IPS-18c (cell line): ENCODE data around the gene TERC.

Experiments
- H3K4me3 ChIP-seq: 2 replicates; pipeline ENCODE4 v1.7.0; 2013; ENCODE audit warnings: low read depth, mild to moderate bottlenecking, low read length, moderate library complexity; ENCODE audit not compliant: insufficient read depth
- H3K9me3 ChIP-seq: one replicate; pipeline ENCODE4 v1.6.1; 2013; ENCODE audit warnings: mild to moderate bottlenecking, low read length, moderate library complexity; ENCODE audit not compliant: control insufficient read depth, insufficient read depth

Gene TERC

DNA sequence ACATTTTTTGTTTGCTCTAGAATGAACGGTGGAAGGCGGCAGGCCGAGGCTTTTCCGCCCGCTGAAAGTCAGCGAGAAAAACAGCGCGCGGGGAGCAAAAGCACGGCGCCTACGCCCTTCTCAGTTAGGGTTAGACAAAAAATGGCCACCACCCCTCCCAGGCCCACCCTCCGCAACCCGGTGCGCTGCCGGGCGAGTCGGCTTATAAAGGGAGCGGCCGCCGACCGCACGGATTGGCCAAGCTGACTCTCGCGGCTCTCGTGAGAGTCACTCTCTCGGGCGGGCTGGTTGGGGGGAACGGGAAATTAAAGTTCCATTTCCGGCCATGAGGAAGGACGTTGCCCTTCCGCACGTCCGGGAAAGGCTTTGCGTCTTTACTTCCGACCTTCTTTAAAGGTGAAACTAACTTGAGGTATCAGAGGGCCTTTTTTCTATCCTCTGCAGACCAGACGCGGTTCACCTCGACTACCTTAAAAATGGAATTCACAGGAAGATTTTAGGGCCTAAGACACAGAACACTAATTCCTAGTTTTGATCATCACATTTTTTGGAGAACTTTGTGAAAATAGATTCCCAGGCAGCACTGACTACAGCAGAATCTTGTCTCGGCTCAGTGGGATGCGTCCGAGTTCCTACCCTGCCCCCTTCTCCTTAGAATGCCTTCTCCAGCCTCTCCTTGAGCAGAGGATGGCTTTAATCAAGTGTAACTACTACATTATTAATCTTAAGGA is at the start of gene TERC:
TERC (minus strand) TSS at position 179 of the 731 bp plus-strand sequence.
- H3K4me3 ChIP-seq: peak within 1 kb of the TSS; percentile 76
- H3K9me3 ChIP-seq: peaks cover 3% of the 10 kb centered on the region

DNA sequence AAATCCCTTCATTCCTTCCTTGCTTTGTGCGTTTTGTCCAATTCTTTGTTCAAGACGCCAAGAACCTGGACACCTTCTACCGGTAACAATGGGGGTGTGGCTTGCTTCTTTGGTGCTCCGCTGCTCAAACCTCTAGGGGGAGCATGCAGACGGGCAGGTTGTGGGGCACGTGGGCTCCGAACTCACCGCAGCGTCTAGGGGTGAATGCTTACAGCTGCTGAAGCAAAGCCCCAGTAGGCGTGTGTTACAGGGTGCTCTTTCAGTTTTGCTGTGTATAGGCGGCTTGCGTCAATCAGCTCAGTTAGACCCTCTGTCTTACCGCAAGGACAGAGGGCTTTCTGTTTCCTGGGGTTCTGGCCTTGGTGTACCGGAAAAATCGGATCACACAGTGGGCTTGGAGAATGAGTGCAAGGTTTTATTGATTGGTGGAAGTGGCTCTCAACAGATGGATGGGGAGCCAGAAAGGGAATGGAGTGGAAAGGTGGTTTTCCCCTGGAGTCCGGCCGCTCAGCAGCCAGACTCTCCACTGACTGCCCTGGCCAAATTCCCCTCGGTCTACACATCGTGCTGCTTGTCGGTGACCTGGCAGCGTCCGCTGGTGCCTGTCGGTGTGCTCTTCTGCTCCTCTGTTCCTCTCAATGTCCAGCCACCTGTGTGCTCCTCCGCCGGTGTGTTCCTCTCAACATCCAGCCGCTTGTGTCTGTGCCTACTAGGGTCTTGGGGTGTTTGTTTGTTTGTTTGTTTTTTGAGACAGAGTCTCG is 49.1 kb upstream of the TERC start:
- no peak overlapping the region for H3K4me3 ChIP-seq

DNA sequence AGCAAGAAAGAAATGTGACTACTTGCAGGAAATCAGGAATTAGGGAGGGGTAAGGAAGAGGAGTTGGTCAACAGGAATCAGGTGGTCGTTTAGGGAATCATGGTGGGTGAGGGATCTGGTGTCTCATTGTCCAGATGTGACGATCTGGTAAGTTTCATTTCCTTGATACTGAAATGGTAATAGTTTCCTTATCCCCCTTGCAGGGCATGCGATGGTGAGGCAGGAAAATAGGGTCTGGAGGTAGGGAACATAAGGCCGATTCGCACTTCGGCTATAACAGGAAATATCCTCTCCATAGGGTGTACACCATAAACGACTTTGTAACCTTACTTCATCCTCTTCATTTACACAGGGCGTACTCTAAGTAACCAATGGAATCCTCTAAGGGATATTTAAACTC is 48.4 kb upstream of the TERC start:
- Histone ChIP-seq H3K9me3 (peaks cover 2% of the 10 kb centered on the region), H3K4me3 (peak overlapping the region; percentile 66; the same call in 1 of the 2 replicates)

More for the DNA sequence above, 49.1 kb upstream of the TERC start:
- H3K9me3 ChIP-seq: peaks cover 2% of the 10 kb centered on the region

DNA sequence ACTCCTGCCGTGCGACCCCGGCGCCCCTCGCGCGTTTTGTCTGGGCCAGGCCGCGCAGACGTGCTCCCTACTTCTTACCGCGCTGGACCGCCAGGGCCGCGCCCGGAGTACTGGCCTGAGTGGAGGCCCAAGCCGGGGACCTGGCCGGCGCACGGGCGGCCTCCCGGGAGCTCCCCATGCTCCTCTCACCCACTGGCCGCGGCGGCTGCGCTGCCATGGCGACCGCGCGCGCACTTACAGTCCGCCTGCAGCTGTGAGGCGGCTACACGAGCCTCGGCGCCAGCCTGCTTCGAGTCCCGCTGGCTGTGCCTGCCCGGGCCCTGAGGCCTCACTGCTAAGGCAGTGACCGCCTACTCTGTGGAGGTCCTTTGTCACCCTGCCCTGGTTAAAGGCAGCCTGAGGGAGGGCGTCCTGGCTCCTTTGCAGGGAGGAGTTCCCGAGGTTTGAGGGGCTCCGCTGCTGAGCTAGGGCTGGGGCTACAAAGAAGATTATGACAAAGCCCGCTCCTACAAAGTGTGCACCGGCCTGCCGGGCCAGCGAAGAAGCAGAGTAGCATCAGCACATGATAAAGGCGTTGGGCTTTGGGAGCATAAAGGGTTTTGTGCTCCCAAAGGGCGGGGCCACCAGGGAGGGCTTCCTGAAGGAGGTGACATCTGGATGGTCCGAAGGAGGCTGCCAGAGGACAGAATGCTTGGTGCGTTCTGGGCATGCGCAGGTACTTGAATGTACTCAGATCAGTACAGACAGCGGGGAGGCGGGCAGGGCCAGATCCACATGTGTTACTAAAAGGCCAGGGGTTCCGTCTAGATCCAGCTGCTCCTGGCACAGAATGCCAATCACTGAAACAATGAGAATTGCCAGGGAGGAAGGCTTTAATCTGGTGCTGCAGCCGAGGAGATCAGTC is 47.7 kb upstream of the TERC start, which contains the start of the genes LRRC34 and LRRIQ4:
LRRC34 (minus strand) TSS at position 573 of the 904 bp plus-strand sequence; CDS start at position 217, 356 bp downstream.
LRRIQ4 (plus strand) TSS at position 539 of the 904 bp plus-strand sequence. CDS start 9,052 bp downstream, outside the sequence.
- peaks cover 2% of the 10 kb centered on the region for H3K9me3 ChIP-seq
- H3K4me3 ChIP-seq: peak within 1 kb of the TSS; percentile 66

DNA sequence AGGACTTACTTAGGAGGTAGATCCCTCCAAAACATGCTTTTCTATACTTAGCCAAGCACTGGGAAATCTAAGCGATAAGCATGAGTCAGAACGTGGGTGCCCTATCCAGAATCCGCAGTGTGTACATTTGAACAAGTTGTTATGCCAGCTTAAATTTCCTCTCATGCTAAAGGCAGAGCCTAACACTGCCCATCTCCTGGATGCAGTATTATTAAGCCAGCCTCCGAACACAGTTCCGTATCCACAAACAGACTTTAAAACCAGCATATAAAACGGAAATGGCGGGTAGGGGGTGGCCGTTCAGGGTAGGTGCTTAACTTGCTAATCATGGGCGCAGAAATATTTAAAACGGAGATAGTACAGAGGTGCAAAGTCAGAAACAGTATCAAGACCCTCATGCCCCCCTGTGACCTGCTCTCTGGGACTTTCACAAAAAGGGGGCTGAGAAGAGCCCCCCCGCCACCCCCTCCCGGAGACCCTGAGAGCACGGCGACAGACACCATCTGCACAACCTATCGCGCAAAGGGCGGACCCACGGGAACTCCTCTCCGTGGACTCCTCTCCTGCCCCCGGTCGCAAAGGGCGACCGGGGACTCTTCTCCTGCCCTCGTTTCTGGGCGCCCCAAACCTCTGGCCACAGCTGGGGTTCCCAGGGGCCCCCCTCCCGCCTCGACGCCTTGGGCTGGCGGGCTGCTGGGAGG is 46.9 kb upstream of the TERC start:
- H3K4me3 ChIP-seq: peak overlapping the region; percentile 66; the same call in 1 of the 2 replicates
- peaks cover 2% of the 10 kb centered on the region for H3K9me3 ChIP-seq

DNA sequence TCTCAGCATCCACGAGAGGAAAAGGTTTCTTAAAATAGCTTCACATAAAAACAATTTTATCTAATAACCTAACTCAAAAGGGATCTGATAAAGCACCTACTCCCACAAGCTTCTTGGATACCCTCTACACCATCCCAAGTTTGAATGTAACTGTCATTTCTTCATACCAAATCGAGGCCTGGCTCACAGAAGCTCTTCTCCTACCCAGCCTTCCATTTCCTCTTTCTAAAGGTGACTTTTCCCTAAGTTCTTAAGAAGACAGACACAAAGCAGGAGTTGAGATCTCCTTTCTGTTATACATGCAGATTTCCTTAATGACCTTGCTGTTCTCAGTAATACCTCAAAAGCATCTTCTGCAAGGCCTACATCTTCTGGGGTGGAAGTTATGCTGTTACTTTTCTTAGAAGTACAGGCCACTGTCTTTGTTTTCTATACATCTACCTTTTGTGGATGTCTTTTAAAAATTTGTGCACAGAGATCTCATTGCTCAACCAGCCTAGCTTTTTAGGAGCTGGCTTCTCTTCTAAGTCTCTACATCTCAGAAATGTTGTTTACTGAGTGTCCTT is 44.5 kb upstream of the TERC start:
- Histone ChIP-seq H3K4me3 (no peak overlapping the region), H3K9me3 (peaks cover 2% of the 10 kb centered on the region)

DNA sequence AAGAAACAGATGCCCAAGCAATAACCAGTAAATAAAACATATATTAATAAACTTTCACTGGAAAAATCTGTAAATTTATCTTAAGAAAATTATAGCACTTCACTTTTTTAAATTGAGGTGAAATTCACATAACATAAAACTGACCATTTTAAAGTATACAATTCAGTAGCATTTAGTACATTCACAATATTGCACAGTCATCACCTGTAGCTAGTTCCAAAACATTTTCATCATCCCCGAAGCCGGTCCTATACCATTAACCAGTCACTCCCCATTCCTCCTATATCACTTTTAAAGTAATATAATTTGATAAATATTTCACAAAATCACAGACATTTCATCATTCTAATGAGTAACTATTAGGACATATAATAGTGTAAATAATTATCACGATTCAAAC is 39.8 kb upstream of the TERC start:
- no peak overlapping the region for H3K4me3 ChIP-seq
- no peaks in the 10 kb centered on the region for H3K9me3 ChIP-seq

DNA sequence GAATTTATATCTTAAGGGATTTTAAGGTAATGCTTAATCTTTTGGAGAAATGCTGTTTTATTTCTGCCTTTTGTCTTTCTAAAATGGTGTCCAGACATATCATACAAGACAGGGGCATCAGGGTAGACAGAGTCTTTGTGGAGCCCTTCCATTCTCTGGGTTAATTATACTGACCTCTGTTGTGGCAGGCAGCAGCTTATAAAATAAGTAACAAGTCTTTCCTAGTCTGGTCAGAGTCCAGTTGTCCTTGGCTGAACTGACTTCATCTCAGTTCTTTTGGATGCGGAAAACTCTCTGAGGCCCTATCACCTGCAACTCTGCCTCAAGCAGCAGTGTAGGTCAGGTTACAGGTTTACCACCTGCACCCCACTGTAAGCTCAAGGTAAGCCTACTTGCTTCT is 27.5 kb upstream of the TERC start:
- Histone ChIP-seq H3K9me3 (no peaks in the 10 kb centered on the region), H3K4me3 (no peak overlapping the region)

DNA sequence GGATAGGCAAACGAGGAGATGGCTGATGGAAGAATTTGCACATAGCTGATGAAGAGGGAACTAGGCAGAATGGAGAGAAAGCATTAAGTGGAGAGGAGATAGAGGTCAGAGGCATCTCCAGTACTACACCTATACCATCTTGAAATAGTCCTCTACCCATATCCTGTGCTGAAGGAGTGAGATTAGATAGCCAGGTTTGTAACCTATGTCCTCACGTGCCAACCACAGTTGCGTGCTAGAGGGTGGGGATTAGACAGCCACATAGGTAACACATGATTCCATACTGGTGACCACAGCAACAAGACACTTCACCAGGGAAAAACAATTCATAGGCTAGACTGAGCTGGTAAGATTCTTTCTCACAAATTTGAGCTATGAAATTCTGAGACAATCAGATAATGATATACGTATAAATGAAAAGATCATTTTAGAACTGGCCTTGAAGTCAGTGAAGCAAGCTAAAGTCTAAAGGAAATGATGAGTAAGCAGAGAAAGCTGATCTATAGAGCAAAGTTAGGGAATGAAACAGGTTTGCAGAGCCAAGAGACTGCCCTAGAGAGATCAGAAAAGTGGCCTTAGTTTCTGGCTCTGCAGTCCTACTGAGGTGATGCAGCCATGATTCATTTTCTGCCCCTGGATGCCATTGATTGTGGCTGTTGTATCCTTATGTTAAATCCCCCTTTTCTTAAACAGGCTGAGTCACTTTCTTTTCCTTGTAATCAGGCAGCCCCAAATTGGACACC is 26.0 kb upstream of the TERC start:
- Histone ChIP-seq H3K9me3 (no peaks in the 10 kb centered on the region), H3K4me3 (no peak overlapping the region)

DNA sequence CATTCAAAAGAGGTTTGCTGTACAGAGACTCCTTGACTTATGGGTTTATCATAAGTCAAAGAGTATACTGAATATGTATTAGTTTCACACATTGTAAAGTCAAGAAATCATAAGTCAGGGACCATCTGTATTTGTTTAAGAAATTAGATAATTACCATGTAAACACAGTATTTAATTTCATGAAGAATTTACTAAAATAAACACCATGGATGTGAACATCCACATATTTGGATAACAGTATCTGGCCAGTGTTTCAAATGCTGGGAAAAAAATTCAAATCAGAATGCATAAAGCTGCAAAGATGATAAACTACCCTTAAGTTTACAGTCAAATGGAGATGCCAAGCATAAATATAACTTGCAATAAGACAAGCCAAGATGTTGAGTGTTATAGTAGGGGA is 25.4 kb upstream of the TERC start:
- Histone ChIP-seq H3K4me3 (no peak overlapping the region), H3K9me3 (no peaks in the 10 kb centered on the region)

DNA sequence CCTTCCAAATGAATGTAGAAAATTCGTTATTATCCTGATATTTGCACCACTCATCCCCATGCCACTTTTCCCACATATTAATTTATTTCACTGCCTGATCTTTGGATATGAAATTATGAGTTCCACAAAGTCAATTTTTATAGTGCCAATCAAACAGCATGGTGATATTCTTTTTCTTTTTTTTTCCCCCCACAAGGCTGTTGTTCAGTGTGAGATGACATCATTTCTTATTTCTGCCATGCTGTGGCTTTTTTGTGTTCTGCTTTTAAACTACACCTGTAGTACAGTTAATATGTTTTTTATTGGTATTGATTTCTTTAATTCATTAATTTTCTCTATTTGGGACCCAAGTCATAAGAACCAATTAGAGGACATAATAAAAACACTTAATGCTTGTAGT is 22.9 kb upstream of the TERC start:
- H3K4me3 ChIP-seq: no peak overlapping the region
- H3K9me3 ChIP-seq: no peaks in the 10 kb centered on the region

DNA sequence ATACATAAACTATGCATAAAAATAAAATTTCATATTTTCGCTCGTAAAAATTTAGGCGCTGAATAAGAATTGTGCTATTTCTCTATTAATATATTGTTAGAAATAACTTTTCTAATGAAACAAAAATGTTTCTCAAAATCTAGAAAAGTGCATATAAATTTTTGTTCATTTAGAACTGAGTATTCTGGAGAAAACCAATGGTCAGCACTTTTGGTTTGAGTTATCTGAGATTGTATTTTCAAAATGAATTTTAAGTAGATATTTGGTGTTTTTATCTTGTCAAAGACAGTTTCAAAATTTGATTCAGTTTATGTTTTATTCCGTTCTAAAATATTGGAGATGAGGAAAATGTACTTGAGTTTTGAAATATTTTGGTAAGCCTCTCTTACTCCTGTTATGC is 22.3 kb upstream of the TERC start:
- Histone ChIP-seq H3K4me3 (no peak overlapping the region), H3K9me3 (no peaks in the 10 kb centered on the region)

DNA sequence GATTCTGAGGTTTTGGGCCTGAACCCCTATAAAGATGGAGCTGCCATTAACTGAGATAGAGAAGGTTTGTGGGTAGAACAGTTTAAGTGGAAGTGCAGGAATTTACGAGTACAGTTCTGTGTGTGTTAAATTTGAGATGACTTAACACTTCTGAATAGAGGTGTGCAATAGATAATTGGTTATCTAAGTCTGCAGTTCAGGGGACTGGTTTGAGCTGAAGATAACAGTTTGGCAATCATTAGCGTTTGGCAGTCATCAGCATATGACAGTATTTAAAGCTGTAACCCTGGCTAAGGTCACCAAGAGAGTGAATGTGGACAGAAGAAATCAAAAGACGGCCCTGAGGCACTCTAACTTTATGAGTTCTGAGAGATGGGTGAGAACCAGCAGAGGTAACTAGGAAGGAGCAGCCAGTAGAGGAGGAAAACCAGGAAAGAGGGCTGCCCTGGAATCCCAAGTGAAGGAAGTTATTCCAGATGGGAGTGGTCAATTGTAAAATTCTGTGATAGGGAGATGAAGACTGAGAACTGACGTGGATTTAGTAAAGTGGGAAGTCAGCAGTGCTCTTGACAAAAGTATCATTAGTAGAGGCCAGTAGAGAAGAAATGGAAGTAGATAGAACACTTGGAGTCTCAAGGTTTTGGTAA is 16.5 kb upstream of the TERC start:
- Histone ChIP-seq H3K9me3 (no peaks in the 10 kb centered on the region), H3K4me3 (no peak overlapping the region)

DNA sequence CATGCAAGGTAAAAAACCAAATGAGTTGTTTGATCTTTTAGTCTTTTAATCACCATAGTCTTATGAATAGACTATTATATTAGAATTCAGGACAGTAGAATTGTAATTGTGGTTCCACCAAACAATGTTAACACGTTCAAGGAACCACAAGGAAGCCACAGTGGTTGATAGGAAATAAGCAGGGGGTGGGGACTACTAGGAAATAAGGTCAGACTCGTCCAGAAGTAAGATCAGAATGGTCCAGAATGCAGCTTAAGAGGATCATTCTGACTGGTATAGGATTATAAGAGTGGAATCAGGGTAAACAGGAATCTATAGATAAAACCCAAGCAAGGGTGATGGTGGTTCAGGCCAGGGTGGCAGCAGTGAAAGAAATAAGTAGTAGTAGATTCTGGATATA is 15.9 kb upstream of the TERC start:
- H3K4me3 ChIP-seq: no peak overlapping the region
- no peaks in the 10 kb centered on the region for H3K9me3 ChIP-seq

DNA sequence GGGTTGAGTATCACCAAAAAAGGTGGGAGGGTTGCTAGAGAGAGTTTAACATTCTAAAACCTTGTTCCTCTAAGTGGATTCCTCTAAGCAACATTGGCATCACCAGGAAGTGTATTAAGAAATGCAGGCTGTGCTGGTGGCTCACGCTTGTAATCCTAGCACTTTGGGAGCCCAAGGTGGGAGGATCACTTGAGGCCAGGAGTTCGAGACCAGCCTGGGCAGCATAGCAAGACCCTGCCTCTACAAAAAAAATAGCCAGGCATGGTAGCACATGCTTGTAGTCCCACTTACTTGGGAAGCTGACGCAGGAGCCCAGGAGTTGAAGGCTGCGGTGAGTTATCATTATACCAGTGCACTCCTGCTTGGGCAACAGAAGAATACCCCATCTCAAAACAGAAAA is 13.0 kb upstream of the TERC start:
- Histone ChIP-seq H3K9me3 (no peaks in the 10 kb centered on the region), H3K4me3 (no peak overlapping the region)
